Measurements from ENCODE around the gene HIBCH. TPM values are rescaled to one million over a fixed set of nuclear protein-coding genes. Genes with fewer than 3 reads are reported as not detected.

Gene HIBCH
- total RNA-seq, 2 experiments from 2014 or later = 15.6 to 29.7 TPM

DNA sequence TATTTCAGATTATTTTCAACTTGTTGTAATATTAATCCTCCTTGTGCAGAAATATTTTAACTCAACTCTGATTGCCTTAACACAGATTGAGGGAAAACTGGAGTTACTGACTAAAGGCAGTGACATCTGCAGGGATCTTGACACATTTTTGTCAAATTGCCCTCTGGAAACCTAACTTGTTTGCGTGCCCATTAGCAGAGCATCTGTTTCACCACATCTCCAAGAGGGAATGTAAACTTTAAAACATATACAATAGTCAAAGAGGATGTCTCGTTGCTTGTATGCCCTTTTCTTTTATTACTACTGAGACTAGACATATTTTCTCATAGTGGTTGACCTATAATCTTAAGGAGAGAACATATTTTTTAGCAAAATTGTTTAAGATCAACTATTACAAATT, 38.0 kb upstream of the HIBCH start:
- POLR2A ChIA-PET = interaction anchor here (1.2 kb wide), 1 partner anchor 10 kb away, joined by 3 read pairs; no protein-coding TSS in a partner anchor
- Histone ChIP-seq H3K4me1 (ENCODE audit: insufficient read depth, low read length, poor library complexity, severe bottlenecking) (no peaks in the 10 kb centered on the region), H3K4me3 (ENCODE audit: low read depth, low read length, poor library complexity, severe bottlenecking) (no peak overlapping the region), H3K4me2 (ENCODE audit: low read length) (no peak overlapping the region), H3K27ac (ENCODE audit: low read depth, low read length, poor library complexity, severe bottlenecking) (no peak overlapping the region), H3K36me3 (ENCODE audit: insufficient read depth, low read length) (no peaks in the 10 kb centered on the region), H3K9me3 (ENCODE audit: low read length) (no peaks in the 10 kb centered on the region), H4K20me1 (ENCODE audit: insufficient read depth, low read length) (no peaks in the 10 kb centered on the region), H3K9me2 (ENCODE audit: insufficient read depth, low read length) (no peaks in the 10 kb centered on the region), H2AFZ (ENCODE audit: low read length) (no peak overlapping the region), H3K79me2 (ENCODE audit: insufficient read depth, low read depth, low read length) (no peaks in the 10 kb centered on the region)
- intact Hi-C loops (cut with micrococcal nuclease; ENCODE audit: unreplicated experiment) = no loop called here
- no TSS peak for BruUV-seq (replicated peaks)
- no peak for TF ChIP-seq EZH2phosphoT487 (IDR thresholded peaks at IDR 0.05; ENCODE audit: borderline replicate concordance, low read depth, low read length)
- TF ChIP-seq CTCF (conservative IDR thresholded peaks at IDR 0.05; ENCODE audit: low read length) = no peak
- no peak for DNase-seq (ENCODE audit: low spot score)
- CTCF ChIA-PET (ENCODE audit: unreplicated experiment) = no interaction called here

DNA sequence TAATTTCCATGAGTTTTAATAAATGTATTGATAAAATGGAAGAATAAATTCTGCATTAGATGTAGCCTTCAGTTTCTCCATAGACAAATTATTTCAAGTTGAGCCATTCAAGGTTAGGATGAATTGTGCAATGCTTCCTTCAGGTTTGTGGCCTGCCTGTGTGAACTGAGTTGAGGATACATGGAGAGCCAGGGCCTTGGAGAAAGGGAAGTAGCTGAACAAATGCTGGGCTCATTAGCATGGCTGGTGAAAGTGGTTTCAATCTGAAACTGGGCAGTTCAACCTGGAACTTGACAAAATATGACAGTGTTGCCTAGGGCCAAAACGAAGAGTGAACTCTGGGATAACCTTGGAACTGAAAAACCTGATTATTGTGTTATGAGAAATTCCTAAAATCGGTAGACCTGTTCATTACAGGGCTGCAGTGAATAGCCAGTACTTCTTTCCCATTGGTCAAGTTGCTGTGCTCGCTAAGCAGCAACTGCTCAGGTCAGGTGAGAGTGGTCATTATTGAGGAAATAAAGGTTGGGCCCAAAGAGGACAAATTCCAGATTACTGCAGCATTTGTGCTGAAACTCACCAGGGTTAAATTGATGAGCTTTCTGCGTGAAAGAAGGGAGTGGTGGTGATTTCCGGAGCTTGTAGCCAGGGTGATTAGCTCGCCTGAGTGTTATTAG, 36.5 kb upstream of the HIBCH start:
- intact Hi-C loops (cut with micrococcal nuclease; ENCODE audit: unreplicated experiment) = no loop called here
- no peaks in the 10 kb centered on the region for H3K9me2 ChIP-seq (ENCODE audit: insufficient read depth, low read length)
- no peak for DNase-seq (ENCODE audit: low spot score)
- H3K27ac ChIP-seq (ENCODE audit: low read depth, low read length, poor library complexity, severe bottlenecking) = no peak overlapping the region
- H3K9me3 ChIP-seq (ENCODE audit: low read length) = no peaks in the 10 kb centered on the region
- no peaks in the 10 kb centered on the region for H3K4me1 ChIP-seq (ENCODE audit: insufficient read depth, low read length, poor library complexity, severe bottlenecking)
- TF ChIP-seq CTCF (conservative IDR thresholded peaks at IDR 0.05; ENCODE audit: low read length) (no peak), EZH2phosphoT487 (IDR thresholded peaks at IDR 0.05; ENCODE audit: borderline replicate concordance, low read depth, low read length) (no peak)
- H3K4me2 ChIP-seq (ENCODE audit: low read length) = no peak overlapping the region
- no peaks in the 10 kb centered on the region for H4K20me1 ChIP-seq (ENCODE audit: insufficient read depth, low read length)
- H3K4me3 ChIP-seq (ENCODE audit: low read depth, low read length, poor library complexity, severe bottlenecking) = no peak overlapping the region
- no peaks in the 10 kb centered on the region for H3K79me2 ChIP-seq (ENCODE audit: insufficient read depth, low read depth, low read length)
- no TSS peak for BruUV-seq (replicated peaks)
- CTCF ChIA-PET (ENCODE audit: unreplicated experiment) = no interaction called here
- no peak overlapping the region for H2AFZ ChIP-seq (ENCODE audit: low read length)
- no peaks in the 10 kb centered on the region for H3K36me3 ChIP-seq (ENCODE audit: insufficient read depth, low read length)
- POLR2A ChIA-PET = interaction anchor here (0.6 to 1.3 kb wide), 3 partner anchors 11 to 547 kb away, joined by 3 to 5 read pairs (median 4); no protein-coding TSS in a partner anchor

GRCh38 chr2:190354003-190354690, 34.5 kb upstream of the HIBCH start:
- H3K4me3 ChIP-seq (ENCODE audit: low read depth, low read length, poor library complexity, severe bottlenecking) = no peak overlapping the region
- CTCF ChIA-PET (ENCODE audit: unreplicated experiment) = no interaction called here

More at GRCh38 chr2:190354003-190354690, 34.5 kb upstream of the HIBCH start:
- TF ChIP-seq CTCF (conservative IDR thresholded peaks at IDR 0.05; ENCODE audit: low read length) (no peak), EZH2phosphoT487 (IDR thresholded peaks at IDR 0.05; ENCODE audit: borderline replicate concordance, low read depth, low read length) (no peak)
- intact Hi-C loops (cut with micrococcal nuclease; ENCODE audit: unreplicated experiment) = no loop called here
- Histone ChIP-seq H3K4me1 (ENCODE audit: insufficient read depth, low read length, poor library complexity, severe bottlenecking) (no peaks in the 10 kb centered on the region), H3K9me3 (ENCODE audit: low read length) (no peaks in the 10 kb centered on the region), H3K4me2 (ENCODE audit: low read length) (no peak overlapping the region), H3K27ac (ENCODE audit: low read depth, low read length, poor library complexity, severe bottlenecking) (no peak overlapping the region), H4K20me1 (ENCODE audit: insufficient read depth, low read length) (no peaks in the 10 kb centered on the region), H2AFZ (ENCODE audit: low read length) (no peak overlapping the region), H3K36me3 (ENCODE audit: insufficient read depth, low read length) (no peaks in the 10 kb centered on the region), H3K9me2 (ENCODE audit: insufficient read depth, low read length) (no peaks in the 10 kb centered on the region), H3K79me2 (ENCODE audit: insufficient read depth, low read depth, low read length) (no peaks in the 10 kb centered on the region)
- POLR2A ChIA-PET = interaction anchor here (0.7 to 0.8 kb wide), 2 partner anchors 23 to 268 kb away, joined by 3 to 9 read pairs; no protein-coding TSS in a partner anchor
- BruUV-seq (replicated peaks) = no TSS peak
- no peak for DNase-seq (ENCODE audit: low spot score)
